HG03066 (cell line): ENCODE data around the gene ANKRD23.
A peak's percentile ranks its signal among the peaks of the same experiment; 100 is the strongest.
"Not testable (repeated sequence)": the region's sequence is repeated elsewhere in the genome, so short reads cannot be mapped to it uniquely, and the experiment has no call there.

Experiments used
- ATAC-seq: cut with Tn5 transposase; IDR thresholded peaks from one replicate; pipeline ENCODE4 v1.9.1; 2021; ENCODE audit warnings: low read depth; ENCODE audit not compliant: unreplicated experiment

Gene ANKRD23

DNA sequence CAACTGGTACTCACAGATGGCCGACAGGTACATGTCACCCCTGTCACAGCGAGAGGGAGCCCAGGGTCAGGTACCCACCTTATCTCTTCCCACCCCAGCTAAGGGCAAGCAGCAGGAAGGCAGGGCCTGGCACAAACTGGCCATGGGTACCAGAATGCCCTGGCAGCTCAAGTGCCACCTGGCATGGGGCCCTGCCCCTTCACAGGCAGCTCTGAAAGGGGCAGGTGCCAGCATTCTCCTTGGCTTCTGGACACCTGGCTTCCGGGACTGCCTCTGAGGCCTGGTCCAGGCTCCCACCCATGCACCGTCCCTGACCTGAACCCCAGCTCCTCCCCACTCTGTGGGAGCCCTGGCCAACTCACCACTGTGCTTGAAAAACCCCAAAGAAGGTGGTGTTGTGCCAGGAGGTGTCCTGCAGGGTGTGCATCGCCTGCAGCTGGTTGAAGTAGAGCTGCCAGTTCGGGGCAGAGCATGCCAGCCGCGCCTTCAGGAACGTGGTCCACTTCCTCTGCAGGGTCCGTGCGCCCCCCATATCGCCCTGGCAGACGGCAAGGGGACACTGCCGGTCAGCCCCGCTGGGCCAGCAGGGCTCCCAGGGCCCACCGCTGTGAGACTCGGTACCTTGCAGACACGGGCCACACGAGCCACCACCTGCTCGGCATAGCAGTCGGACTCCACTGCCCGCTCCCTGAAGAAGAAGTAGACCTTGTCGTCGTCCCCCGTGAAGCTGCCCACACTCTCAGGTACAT lies 20.7 kb upstream of the ANKRD23 start:
- ATAC-seq: no peak

DNA sequence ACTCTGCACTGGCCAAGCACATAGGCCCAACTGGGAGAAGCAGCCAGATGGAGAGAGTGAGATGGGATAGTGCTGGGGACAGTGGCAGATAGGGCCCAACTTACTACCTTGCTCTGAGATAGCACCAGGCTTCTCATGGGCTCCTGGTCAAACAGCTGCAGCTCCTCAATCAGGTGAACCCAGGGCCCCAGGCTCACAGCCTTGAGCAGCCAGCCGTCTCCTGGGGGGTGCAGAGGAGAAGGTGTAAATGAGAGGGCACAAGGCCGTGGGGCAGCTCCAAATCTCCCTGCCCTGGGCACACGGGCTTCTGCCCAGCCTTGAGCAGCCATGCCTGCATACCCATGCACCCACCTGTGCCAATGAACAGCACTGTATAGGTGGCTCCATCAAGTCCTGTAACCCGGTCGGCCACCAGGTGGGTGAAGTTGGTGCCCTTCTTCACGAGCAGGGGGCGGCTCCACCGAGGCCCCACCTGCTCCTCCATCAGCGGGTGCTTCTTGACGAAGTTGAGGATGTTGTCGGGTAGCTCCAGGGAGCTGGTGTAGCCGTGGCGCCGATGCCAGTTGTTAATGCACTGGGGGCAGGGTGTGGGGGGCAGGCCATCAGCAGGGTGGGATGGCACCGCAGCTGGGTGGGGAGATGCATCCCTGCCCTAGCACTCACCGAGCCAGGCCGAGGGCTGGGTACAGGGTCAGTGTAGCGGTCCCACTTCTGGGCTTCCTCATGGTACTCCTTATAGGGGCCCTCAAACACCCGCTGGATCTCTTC lies 19.9 kb upstream of the ANKRD23 start:
- ATAC-seq: no peak

DNA sequence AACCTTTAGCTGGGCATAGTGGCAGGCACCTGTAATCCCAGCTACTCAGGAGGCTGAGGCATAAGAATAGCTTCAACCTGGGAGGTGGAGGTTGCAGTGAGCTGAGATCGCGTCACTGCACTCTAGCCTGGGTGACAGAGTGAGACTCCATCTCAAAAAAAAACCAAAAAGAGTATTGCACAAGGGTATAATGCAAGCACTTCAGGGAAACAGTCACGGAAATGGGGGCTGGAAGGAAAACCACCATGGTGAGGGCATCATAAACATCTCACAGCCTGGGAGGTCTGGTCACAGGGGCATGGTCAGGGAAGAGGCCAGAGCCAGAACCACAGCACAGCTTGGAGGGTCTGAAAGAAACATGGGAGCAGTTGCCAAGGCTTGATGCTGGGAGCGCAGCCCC lies 19.2 kb upstream of the ANKRD23 start:
- ATAC-seq: not testable (repeated sequence)

DNA sequence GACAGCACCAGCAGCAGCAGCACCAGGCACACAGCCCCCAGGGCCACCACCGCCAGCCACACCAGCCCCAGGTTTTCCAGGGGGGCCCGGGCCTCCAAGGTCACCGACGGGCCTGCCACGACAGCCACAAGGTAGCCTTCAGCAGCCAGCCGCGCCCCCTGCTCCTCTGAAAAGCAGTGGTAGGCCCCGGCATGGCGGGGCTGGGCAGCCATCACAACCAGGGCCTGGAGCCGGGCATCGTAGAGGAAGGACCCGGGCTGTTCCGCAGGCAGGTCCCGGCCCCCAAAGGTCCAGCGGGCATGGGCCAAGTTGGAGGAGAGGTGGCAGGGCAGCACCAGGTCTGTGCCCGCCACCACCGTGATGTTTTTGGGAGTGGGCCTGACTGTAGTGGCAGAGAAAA lies 17.3 kb upstream of the ANKRD23 start:
- ATAC-seq: no peak

DNA sequence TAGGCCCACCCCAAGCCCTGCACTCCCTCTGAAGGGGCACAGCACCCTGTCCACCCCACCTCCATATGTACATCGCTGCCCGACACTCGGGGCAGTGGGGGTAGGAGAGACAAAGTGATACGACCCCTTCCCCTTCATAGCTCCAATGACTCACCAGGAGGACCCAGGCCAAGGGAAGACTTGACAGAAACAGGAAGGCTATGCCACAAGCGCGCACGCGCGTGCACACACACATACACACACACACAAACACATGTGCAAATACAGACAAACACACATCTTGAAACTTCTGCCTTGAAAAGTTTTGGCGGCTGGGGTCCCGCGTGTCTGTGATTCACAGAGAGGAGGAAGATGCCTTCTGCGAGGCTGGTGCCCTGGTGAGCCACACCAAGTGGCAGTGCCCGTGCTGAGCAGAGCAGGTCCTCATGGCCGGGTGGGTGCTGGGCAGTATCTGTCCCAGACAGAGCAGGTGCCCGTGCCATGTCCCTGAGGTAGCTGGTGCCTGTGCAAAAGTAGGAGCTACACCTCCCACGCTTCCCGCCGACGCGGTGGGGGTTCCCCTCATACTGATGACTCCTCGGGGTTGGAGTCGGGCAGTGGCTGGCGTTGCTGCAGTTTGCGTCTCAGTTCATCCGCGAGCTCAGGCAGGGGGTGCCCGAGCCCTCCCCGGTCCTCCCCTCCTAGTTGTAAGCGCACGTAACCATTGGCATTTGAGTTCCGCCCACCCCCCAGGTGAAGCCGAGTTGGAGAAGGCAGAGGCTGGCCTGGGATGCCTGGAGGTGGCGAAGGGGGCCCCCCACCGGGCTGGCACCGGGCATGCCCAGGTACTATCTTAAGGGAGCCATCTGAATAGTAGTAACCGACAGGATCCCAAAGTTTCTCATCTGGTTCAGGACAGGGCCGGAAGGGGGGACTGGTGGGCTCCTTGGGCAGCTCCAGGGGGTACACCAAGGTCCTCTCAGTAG lies 16.5 kb upstream of the ANKRD23 start:
- ATAC-seq: no peak

DNA sequence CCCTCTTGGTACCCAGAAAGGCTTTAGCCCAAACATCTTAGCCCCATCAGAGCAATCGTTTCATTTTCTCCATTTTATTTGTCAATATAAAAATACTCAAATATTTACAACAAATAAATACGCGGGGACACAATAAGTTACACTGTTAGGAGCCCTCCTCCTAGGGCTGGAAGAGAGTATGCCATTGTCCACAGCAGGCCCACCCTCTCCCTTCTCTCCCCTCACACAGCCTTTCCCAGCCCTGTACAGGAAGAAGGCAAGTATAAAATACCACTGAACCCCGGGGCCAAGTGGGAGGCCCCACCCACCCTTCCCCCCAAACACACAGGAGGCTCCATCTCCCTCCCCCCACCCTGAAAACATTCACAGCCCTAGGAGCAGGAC lies 15.9 kb upstream of the ANKRD23 start:
- no peak for ATAC-seq

DNA sequence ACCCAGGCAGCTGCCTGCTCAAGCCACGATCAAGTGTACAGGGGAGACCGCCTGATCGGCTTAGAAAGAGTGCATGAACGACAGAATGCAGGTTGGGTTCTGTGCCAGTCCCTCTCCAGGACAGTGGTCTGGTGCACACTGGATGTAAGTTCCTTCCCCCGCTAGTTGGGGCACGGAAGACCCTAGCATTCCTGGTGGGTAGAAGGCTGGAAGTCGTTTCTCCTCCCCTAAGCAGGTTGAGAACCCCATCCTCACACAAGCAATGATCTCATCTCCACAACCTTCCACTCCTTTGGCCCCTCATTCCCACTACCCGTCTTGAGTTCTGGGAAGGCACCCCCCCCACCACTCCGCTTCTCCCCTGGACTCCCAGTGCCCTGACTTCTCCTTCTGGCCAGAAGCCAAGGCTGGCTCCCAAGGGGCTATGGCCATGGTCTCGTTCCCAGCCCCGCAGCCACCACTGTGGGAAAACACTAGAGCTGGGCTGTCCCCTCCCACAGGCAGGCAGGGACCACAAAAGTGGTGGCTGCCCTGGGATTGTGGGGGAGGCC lies 15.4 kb upstream of the ANKRD23 start:
- no peak for ATAC-seq

DNA sequence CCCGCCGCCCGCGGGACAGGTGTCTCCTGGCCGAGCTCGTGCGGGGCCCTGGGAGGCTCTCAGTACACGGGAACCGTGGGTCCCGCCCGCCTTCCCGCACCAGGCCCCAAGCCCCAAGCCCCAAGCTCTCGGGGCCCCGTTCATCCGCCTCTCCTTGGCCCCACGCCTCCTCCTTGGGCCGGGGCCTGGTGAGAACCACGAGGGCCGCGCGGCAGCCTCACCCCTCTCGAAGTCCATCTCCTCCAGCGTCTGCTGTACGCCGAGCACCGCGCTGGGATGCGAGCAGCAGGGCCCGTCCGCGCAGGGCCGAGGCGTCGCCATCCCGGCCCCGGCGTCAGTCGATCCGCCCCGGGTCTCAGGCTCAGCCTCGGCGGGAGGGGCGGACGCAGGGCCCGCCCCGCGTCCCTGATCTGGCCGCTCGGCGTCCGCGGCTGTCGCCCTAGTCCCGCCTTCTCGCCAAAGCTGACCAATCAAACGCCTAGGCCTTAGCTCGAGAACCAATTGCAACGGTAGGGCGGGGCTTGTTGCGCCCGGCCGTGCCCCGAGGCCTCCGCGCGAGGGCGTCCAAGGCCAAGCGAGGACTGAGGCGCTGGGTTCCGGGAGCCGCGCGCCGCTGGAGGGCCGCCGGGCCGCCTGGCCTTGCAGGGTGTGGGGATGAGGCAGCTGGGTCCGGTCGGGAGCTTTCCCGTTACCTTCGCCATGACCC lies 14.0 kb upstream of the ANKRD23 start, which contains the start of gene ANKRD39:
ANKRD39 (minus strand) TSS at position 350 of the 706 bp plus-strand sequence; CDS start at position 321, 29 bp downstream.
- ATAC-seq: peak; percentile 94

DNA sequence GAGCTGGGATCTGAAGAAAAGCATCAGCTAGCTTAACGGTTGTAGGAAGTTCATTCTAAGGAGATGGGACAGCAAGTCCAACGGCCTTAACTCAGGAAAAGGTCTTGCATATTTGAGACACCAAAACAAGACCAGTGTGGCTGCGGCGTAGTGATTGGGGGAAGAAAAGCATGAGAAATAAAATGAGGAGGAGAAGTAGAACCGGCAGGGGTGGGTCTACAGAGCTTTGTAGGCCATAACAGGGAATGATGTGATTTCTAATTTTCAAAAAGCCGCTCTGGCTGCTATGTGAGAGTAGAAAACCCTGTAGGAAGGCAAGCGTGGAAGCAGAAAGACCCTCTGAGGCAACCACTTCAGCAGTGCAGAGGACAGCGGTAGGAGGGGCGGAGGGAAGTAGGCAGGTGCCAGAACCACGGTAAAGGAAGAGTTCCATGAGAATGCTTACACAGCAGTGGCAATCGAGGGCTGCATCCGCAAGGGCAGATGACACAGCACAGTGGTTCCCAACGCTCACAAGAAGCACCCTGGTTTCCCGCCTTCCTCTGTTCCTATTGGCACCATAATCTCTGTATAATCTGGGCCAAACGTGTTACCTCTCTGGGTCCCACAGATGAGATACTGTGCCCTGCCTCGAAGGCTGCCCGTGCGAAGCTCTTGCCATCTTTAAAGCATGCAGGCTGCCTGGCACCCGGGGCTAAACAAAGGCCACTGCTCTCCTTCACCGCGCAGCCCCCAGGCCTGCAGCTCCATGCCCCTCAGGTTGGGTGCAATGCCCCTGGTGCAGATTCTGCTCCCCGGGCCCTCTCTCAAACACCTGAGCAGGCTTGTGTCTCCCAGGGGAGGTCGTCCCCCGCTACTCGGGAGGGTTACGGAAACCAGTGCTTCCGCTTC lies 13.2 kb upstream of the ANKRD23 start:
- peak; percentile 26 for ATAC-seq

DNA sequence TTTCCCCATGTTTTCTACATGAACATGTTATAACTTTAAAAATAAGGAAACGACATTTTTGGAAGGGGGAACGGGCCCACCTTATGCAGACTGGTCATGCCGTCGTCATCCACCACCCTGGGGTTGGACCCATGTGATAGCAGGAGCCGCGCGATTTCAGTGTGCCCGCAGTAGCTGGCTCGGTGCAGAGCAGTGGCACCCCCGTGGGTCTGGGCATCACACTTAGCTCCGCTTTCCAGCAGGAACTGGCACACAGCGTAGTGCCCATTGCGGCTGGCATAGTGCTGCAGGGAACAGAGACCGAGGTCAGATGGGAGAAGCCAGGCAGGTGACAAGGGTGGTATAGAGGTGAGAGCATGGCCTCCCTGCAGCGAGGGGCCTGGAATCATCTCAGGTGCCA lies 9.5 kb upstream of the ANKRD23 start:
- ATAC-seq: no peak

DNA sequence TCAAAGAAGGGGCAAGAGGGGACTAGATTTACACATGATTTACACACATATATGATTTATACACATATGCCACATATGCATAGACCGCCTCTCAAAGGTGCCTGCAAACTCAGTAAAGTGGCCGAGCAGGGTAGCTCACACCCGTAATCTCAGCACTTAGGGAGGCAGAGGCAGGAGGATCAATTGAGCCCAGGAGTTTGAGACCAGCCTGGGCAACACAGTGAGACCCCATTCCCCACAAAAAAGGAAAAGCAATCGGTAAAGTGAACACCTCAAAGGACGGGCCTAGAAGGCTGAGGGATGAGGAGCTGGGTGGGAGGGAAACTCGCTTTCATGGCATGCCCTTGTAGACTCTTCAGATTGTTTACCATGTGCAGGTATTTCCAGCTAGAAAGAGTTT lies 8.8 kb upstream of the ANKRD23 start:
- ATAC-seq: no peak

DNA sequence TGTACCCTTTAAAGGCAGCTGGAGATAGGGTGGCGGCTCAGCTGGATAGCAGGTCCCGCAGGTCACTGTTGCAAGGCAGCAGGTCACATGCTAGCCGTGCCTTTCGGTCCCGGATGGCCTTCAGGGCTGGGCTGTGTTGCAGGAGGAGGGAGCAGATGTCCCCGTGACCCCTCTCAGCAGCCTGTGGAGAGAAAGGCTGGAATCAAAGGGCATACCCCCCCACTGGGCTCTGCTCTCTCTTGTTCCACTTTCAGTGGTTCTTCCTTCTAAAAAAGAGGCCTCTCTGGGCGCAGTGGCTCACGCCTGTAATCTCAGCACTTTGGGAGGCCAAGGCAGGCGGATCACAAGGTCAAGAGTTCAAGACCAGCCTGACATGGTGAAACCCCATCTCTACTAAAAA lies 4.4 kb upstream of the ANKRD23 start:
- ATAC-seq: no peak

DNA sequence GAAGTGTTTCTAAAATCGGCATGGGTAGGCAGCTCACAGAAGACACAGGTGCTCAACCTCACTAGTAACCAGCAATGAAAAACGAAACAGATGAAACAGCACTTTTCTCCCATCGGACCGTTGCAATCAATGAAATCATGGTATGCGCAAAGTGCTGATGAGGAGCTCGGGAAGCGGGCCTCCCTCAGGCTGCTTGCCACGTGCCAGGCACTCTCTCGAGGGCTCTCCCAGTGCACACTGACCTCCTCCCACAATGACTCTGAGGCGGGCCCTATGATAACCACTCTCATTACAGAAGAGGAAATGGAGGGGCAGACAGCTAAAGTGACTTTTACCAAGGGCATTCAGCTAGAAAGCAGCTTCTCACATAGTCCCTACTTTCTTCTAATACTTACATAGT lies 3.8 kb upstream of the ANKRD23 start:
- ATAC-seq: no peak

DNA sequence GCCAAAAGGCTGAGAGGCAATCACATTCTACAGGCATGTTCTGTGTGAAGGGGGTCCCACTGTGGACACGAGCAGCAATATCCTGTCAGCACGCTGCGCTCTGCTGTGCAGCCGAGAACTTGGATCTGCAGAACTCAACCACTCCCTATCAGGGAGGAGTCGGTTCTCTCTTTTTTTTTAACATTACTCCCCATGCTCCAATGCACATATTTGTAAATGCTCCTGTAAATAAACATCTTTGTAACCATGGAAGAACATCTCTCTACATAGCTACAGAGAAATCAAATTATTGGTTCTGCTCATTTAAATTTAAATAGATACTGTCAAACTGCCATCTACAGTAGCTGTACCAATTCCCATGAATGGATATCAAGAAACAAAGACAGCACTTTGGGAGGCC lies 3.0 kb upstream of the ANKRD23 start:
- ATAC-seq: no peak

DNA sequence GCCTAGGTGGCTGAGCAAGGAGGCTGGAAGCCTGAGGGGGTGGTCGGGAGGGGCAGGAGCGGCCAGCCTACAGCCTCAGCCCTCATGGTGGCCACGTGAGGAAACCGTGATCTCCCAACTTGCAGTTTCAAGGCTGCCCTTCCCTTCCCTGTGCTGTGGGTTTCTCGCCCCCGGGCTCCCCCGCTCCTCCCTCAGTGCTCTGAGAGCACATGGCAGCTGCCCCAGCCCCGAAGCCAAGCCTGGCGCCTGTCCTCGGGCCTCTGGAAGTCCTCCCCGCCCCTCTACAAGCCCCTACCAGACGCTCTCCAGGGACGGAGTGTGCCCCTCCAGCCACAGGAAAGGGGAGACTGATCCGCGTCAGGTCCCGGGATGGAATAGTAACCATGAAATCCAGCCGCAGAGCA lies 586 bp upstream of the ANKRD23 start:
- no peak for ATAC-seq

DNA sequence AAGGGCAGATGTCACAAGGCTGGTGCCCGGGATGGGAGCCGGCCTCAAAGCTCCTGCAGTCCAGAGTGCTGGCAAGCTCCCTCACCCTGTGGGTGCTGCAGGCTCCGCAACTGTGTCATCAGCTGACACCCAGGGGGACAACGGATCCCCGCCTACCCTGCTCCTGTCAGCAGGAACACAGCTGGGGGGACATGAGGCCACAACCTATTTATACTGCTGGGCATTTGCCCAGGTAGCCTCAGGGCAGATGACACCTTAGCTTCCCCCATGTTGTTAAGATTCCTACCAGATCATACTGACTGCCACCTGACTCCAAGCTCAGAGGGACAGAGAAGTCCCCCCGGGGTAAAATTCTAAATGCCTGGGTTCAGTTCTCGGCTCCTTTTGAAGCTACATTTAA lies 1.2 kb downstream of the ANKRD23 start:
- no peak for ATAC-seq

DNA sequence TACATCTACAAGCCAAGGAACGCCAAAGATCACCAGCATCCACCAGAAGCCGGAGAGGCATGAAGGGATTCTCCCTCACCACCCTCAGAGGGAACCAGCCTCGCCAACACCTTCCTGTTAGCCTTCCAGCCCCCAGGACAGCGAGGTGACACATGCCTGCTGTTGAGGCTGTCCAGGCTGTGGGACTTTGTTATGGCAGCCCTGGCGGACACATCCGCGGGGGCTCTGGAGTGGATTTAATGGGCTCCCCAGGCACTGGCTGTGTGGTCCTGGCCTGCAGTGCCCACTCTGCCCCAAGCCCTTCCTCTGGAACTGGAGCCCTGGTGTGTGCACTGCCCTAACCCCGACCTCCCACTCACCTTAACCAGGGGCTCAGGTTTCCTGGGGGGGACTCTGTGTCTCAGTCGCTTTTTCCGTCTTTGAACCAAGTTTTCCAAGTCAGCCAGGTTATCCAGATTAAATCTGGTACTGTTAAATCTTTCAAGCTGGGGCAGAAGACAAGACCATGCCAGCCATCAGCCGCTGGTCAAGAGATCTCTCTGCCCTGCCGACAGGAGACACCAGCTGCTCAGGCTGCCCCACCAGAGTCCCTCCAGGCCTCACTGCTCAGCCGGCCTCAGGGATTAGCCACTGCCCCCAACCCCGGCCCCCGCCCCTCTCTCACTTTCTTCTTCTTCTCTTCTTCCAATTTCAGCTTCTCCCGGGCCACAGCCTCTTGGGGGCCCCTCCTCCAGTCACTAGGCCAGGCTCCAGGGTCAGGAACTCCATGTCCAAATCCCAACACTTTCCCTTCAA lies 1.9 kb downstream of the ANKRD23 start:
- ATAC-seq: no peak
